ENCODE measurements around the gene KCNMA1.
A peak's percentile ranks its signal among the peaks of the same experiment; 100 is the strongest.

The KCNMA1 gene

DNA sequence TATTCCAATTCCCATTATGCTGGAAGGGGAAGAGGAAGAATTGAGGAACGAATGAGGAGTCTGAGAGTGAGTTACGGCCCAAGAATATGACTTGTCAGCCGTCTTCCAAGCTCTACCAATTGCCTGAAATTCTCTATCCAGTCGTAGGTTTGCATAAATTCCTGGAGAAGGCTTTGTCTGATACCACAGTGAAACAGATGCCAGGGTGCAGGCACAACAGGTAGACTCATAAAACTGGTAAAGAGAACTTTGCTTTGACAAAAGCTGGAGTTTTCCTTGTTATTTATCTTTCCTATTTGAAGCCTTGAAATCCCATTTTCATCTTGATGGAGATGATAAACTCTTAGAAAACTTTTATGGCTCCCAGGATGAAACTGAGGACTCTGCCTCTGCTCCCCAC is 251.2 kb downstream of the KCNMA1 start:
- no peak for DNase-seq

DNA sequence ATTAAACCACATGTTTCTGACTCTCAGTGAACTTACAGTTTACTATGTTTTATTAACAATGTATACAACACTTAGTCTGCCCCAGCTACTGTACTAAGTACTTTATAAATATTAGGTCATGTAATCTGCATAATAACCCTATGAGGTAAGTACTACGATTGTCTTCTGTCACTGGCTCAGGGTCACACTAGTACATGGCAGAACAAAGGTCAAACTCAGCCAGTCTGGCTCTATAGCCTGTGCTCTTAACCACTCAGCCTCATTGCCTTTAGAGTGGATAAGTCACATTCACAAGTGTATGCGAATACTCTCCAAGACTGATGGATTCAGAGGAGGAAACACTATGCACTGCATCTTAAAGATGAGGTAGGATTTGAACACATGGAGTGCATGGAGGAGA is 252.3 kb downstream of the KCNMA1 start:
- DNase-seq = no peak

DNA sequence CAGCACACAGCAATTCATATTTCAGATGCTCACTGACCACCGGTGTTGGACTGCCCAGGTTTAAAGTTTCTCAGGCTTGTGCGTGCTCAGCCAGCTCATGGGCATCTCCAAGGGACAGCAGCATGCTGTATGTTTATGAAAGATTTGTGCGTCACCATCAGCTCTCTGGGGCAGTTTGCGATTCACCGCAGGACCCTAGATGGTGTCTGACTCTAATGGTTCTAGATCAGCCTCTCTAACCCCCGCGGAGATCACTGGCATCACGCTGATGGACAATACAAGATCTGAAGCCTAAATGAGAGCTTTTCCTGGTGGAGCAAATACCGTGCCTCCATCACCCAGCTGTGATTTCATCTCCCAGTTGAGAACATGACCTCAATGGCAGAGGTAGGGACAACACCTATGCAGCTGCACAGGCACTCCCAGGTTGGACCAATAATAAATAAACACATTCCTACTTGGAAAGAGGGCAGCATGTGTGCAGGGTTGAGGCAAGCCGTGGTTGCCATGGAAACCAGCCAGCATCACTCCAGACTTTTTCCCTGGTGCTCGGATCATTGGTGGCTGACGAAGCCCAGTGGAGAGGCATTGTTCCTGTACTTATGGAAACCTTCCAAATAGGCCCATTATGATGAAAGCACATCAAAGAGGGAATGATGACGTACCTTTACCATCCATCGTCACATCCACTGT is 253.6 kb downstream of the KCNMA1 start:
- DNase-seq = no peak

DNA sequence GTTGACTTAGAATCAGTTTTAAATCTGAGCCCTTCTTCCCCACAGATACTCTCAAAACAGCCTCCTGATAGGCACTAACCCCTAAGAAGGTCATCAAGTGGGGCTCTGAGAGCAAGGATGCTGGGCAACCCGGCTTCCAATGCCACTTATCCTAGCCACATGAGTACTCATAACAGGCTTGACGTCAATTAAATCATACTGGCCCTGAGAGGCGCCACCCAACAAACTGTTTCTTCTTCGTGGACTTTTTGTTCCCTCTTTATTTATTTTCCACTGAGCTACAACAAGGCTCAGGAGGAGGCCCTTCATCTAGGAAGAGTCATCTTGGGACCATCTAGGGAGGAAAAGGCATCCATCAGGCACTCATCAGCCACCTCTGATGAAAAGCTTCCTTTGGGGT is 255.9 kb downstream of the KCNMA1 start:
- no peak for DNase-seq

DNA sequence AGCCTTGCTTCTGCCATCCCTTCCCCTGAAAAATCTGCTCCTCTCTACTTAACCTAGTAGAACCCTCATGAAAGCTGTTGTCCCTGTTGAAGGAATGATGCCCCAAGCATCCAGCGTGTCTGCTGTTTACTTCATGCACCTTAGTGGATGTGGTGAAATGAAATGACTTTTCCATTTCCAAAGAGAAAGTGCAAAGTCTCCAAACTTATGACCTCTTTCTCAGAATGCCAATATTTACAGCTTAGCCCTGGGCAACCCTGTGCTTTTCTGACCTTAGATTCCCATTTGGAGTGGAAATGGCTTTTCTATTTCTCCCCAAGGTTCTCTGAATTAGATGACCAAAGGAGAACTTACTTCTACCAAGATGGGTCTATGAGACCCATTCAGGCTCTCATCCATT is 256.9 kb downstream of the KCNMA1 start:
- no peak for DNase-seq

DNA sequence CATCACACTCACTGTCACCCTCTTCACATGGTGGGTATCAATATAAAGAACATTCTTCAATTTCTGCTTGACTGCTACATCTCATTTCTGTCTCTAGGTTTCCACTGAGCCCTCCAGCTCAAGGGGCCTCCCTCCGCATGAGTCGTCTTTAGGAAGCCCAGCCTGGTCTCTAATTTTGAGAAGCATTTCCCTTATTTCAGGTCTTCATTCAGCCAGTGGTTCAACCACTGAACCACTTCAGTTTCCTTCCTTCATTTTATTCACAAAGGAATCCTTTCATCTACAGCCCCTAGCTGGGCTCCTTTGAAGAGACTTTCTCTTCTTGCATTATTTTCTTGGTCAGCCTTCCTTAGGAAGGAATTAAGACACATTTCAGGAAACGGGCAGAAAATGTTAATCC is 257.4 kb downstream of the KCNMA1 start:
- DNase-seq = no peak

DNA sequence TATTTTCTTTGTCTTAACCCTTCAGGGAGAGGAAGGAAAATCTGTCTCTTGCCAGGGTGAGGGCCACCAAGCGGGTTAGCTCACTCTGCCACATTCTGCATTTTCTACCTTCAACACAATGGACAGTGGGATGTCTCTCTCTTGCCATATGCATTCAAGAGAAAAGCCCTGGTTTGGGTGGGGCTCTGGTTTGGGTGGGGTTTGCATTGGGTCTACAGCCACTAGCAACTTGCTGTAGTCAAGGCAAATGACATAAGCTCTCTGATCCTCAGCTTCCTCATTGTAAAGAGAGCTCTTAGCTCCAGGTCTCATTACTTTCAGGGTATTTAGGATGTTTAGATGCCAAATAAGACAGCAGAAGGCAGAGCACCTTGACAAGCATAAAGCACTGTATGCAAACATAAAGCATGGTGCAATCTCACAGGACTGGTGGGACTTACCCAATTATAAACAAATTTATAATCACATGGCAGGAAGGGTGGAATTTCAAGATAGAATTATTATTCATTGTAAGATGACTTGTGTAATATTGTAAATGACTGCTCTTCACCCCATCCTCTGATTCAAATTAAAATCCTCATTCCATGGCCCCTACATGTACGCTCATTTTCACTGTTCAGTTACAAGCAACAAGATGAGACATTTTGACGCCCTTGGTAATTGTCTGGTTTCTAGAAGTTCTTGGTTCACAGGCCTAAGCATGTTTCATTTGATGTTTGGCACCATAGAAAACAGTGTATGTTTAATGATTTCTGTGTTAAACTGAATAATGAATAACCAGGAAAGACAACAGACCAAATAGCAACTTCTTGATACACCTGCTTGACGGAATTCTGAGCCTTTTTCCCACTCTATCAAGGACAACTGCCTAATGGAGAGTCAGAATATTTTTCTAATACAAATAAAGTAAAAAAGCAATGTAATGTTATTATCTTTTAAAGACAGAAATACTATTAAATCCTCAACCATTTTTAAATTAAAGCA is 258.9 kb downstream of the KCNMA1 start:
- no peak for DNase-seq

DNA sequence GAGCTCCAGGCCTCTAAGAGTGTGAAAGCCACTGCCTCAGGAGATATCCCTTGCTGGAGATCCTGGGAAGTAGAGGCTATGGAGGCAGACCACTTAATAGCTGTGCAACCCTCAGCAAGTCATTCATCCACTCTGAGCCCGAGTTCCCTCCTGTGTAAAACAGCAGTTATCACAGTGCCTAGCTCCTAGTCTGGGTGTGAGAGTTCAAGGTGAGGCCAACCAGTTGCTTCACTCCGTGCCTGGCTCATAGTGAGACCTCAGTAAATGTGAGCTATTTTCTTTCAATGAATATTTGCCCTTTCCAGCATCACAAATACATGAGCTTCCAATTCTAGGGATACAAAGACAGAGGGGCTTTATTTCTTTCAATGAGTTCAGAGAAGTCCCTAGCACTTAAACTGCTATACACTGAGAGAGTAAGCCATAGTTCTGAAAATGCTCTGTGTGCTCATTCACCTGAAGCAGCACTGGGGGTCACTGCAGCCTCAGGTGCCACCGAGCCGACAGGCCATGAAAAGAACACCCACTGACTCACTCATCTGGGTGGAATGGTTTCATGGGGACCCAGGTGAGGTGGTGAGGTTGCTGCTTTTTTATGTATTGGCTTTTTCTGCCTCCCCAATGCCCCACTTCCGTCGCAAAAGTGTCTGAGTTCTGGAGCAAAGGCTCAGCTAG is 259.8 kb downstream of the KCNMA1 start:
- no peak for DNase-seq

DNA sequence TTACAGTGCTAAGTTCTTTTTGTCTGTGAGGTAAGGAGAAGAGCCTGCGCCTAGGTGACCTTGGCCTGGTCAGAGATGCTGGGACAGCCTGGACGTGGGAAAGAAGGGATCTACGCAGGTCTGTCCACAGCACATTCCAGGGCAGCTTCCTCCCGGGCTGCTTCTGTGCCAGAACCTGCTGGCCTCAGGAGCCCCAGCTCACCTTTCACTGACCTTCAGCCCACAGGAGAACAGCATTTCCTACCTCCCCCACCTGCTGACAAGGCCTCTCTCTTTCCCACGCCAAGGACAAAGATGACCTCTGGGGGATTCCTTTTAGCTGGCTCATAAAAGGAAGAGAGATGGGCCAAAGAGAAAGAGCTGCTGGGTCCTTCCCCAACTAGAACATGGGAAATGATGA is 260.6 kb downstream of the KCNMA1 start:
- no peak for DNase-seq

DNA sequence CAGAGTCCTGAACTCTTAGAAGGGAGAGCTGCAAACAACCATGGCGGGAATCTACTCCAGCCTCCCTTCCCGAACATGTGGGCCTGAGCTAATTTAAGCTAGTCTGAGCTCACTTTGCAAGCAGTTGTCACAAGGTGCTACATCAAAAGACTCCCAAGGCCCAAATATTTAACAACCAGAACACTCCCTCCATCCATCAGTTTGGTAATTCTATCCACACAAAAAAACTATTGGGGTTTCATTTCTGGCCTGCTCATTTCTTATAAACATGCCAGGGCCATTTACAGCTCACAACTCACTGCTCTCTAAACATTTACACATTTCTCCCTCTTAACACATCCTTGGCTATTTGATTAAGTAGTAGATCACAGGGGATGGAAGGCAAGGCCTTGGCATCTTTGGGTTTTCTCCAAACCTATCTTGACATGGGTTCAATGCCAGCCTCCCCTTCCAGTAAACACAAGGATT is 263.4 kb downstream of the KCNMA1 start:
- DNase-seq = no peak

DNA sequence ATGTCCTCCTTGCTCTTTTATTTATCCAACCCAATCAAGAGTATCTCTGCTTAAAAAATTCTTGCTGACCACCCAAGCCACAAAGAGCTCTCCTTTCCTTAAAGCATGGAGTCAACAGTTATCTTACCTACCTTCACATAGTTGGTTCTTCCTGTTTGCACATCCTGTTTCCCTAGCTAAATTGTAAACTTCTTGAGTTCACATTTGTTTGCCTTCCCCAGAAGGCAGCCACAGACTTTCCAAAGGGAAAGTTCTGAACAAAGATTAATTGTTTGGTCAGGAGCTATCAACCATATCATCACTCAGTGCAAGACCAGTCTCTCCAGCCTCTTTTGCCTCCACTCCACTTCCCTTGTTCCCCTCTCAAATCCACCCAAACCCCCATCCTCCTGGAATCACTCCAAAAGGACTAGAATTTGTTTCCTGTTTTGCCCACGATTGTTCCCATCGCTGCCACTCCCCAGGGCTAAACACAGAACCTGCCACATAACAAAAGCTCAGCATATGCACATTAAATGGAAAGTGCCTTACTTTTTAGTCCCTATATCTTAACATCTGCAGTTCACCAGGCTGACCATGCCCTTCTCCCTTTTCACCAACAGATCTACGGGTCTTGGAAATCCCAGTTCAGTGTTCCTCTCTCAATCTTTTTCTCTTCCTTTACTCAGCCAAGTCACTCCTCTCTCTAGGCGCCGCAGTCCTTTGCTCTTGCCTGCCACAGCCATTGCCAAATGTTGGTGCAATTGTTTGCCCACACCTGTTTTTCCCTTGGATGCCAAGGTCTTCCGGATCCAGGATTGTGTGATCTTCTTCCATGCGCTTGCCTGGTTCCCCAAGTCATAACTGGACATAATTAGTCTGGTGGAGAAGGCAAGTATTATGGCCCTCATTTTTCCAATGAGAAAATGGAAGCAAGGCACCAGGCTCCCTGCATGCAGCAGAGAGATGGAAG is 265.5 kb downstream of the KCNMA1 start:
- no peak for DNase-seq

DNA sequence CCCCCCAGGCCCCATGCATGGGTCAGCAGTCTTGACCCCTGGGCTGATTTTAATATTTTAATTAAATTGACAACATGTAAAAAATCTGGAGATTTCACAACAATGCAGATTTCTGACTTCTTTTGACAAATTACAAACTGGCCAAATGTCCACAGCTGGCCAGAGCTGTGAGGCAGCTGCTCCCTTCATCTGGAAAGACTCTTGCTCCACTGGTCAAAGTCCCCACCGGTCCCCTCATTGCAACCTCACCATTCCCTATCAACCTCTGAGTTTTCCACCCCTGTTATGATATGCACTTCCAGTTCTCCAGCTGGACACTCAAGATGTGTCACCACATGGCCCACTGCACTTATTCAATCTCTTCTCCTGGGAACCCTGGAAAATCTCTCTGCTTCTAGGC is 266.2 kb downstream of the KCNMA1 start:
- no peak for DNase-seq

DNA sequence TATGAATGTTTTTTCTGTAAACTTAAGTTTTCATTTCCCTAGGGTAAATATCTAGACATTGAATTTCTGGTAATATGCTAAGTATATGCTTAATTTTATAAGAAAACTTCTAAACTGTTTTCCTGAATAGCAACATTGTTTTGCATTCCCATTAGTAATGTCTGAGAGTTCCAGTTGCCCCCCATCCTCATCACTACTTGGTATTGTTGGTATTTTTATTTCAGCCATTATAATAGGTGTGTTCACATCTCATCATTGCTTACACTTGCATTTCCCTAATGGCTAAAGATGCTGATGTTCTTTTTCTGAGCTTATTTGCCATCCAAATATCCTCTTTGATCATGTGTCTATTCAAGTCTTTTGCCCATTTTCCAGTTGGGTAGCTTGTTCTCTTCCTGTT is 269.6 kb downstream of the KCNMA1 start:
- no peak for DNase-seq

DNA sequence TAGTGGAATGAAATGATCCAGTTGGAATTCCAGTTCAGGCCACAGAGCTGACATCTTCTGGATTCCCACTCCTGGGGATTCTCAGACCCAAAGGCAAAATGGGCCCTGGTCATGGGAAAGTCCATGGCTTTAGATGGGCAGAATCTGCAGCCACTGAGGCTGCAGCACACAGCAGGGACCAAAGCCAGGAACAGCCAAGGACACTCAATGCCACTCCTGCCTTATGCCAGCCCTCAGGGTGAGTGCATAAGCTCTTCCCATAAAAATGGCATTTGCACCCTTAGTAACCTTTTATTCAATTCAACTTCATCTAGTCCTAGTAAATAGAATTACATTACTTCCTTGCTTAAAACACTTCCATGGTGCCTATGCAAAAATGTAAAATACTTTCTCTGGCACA is 274.4 kb downstream of the KCNMA1 start:
- no peak for DNase-seq

DNA sequence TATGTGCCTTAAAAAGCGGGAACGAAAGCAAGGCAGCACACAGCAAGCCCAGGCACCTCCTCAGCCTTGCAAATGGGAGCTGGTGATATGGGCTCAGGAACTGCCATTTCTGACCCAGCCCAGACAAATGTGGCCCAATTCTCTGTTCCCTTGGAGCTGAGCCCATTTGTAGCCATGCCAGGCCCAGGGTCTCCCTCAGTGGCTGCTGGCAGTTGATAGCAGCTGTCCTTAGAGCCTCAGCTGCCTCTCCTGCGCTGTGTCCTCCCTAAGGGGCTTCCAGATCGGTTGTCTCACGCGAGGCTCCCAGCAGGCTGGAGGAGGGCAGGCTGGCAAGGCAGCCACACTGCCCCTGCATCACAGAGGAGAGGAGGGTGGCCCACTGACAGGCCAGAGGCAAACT is 275.8 kb downstream of the KCNMA1 start:
- DNase-seq = no peak

DNA sequence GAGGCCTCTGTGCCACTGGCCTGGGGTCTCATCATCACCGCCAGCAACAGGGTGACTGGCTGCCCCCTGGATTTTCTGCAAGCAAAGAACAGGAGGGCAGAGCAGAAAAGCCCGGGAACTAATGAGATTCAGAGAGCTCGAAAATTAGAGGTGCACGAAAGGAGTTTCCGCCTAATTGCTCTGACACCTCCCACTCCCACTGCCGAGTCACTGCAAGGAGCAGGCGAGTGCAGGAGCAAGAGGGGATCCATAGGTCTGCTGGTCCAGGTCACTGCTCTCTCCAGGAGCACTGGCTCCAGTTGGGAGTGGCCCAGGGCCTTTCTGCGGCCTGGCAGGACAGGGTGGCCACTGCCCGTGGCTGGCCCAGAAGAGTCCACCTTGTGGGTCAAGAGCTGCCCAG is 276.2 kb downstream of the KCNMA1 start:
- peak; percentile 28 for DNase-seq

DNA sequence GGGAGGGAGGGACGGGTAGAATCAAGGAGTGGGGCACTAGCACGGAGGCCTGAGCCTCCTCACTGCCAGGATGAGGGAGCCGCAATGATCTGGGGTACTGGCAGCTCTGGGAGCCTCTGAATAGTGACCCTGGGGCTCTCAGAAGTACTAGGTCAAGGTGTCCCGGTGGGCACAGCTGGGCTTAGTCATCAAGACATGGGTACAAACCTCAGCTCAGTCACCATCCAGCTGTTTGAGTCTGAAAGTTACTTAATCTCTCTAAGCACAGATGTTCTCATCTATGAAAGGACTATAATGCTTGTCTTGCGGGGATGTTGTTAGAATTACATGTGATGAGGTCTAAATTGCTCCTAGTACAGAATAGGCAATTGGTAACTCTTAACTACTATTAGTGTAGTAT is 276.8 kb downstream of the KCNMA1 start:
- no peak for DNase-seq

DNA sequence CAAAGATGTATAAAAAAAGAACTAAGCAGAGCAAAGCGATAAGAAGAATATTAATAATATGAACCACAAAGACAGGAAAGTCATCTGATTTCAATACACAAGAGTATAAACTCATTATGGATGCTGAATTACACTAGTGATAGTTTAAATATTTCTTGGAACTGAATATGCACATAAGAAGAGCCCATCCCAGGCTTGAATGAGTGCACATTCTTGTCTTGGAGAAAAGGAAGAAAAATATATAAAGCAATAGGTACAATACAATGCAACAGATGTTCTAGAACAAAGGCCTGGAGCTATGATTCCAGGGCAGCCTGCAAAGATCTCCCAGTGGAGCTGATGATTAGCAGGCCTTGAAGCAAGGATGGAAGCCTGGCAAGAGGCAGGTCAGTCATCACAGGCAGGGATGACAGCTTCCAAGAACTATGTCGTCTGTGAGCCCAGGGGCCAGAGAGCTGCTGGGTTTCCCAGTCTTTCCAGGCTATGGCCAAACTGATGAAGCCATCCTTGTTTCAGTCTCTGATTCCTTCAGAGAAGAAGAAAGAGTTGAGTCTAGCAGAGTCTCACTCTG is 277.6 kb downstream of the KCNMA1 start:
- DNase-seq = no peak

DNA sequence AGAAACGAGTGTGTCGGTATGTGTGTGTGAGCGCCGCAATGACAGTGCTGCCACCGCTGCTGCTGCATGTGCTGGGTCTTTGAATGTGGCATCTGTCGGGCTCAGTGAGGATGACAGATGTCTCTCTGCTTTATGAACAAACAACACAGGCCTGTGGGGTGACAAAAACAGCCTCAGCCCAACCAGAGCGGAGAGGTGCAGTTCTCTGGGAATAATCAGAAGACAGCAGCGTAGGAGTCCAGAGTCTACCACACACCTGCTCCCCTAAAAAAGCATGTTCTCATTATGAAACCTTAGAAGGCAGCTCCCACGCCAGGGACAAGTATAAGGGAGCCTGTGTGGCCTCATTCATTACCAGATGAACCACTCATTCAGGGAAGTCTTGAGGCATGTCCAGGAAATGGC is 278.3 kb downstream of the KCNMA1 start:
- DNase-seq = no peak

DNA sequence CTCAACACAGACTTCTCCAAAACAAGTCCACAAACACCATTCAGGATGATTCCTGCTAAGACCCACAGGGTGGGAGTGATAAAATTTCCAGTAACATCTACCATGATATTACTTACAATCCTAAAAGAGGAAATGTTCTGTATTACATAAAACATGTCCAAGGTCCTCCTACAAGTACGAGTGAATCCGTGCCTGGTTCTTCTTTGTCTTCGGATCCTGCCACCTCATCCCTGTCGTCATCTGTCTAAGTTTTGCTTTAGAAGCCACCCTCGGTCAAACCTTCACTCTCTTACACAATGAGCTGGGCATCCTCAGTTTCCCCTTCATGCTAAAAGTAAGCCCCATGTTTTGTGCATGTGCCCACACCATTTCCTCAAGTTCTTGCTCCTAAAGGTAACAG is 279.0 kb downstream of the KCNMA1 start:
- no peak for DNase-seq

DNA sequence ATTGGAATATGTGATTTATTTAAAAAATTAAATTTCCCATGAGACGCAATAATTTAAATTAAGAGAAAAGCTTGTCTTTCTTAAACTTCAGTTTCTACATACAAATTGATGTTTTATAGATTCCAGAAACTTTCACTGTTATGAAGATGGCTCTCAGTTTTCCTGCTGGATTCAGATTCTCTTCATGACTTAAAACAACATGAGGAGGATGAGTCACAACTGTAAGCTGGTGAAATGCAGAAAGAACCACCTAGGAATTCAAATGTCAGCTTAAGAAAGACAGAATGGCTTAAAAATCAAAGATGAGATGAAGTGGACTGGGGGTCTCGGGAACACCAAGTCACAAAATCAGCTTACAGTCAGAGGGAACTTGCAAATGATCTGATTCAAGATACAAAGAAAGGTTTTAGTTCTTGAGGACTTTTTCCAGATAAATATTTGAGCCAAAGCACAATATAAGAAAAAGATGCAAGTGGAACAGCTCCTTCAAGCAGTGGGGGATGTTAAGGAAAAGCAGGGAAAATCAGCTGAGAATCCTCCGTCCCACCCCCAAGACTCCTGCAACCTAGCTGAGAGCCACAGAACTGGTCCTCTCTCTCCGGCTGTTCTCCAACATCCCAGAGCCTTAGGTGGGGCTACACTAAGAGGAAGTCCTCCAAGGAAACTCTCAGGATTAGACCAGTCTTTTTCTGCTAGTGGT is 279.8 kb downstream of the KCNMA1 start:
- DNase-seq = no peak
